OCI-LY3 (cell line): ENCODE data around the gene TRIM37.

Experiments
- CTCF ChIP-seq: fragments of 200-600, 300-600 bp; sonication (generic); IDR thresholded peaks from 2 replicates; pipeline ENCODE4 v1.5.1; 2014; ENCODE audit warnings: antibody characterized with exemption, low read length, low read depth
- EZH2phosphoT487 ChIP-seq: fragments of 200-600 bp; shearing (Covaris generic); IDR thresholded peaks from 2 replicates; pipeline ENCODE4 v1.6.1; 2018; ENCODE audit warnings: antibody characterized with exemption, mixed run types, low read depth

- TF ChIP-seq CTCF (no peak), EZH2phosphoT487 (no peak)
These were observed 113.4 kb downstream of the TRIM37 start for GRCh38 chr17:58993311-58993710.
